K562 (cell line): Measurements from ENCODE around the gene COMMD1. TPM values are rescaled to one million over a fixed set of nuclear protein-coding genes. Genes with fewer than 3 reads are reported as not detected.

ENCODE experiments used
- BACH1 ChIP-seq: fragments of 200-800 bp; sonication (Bioruptor generic); IDR thresholded peaks from 2 replicates; pipeline ENCODE4 v1.6.1; 2016; ENCODE audit warnings: missing genetic modification characterization, missing compliant biosample characterization
- CEBPZ ChIP-seq: fragments of 150-350 bp; IDR thresholded peaks from 2 replicates; pipeline ENCODE4 v1.6.1; 2014; ENCODE audit warnings: low read depth, mild to moderate bottlenecking, low read length, borderline replicate concordance
- CHD2 ChIP-seq: IDR thresholded peaks from 2 replicates; pipeline ENCODE4 v1.6.1; 2011; ENCODE audit warnings: low read depth, low read length
- ELF4 ChIP-seq: fragments of 450-650 bp; formaldehyde crosslinking; IDR thresholded peaks from 2 replicates; pipeline ENCODE4 v1.4.0; 2022; ENCODE audit warnings: missing genetic modification characterization
- ESRRB ChIP-seq: fragments of 250-450 bp; sonication (Bioruptor Pico); IDR thresholded peaks from 2 replicates; pipeline ENCODE4 v1.5.0; 2020; ENCODE audit warnings: mild to moderate bottlenecking, moderate library complexity, borderline replicate concordance
- FOXA3 ChIP-seq, 2 experiments: fragments of 450-650 bp in 1 of 2; sonication (generic) in 1 of 2; formaldehyde crosslinking; IDR thresholded peaks in 1 of 2; conservative IDR thresholded peaks in 1 of 2; 2 replicates each; pipeline versions ENCODE4 v1.4.0 to v1.8.0; 2020 to 2022; ENCODE audit warnings: mild to moderate bottlenecking in 2 of 2, missing genetic modification reagents in 1 of 2
- FOXP1 ChIP-seq: sonication (generic); formaldehyde crosslinking; IDR thresholded peaks from 2 replicates; pipeline ENCODE4 v1.8.0; 2022; ENCODE audit warnings: mild to moderate bottlenecking, missing genetic modification reagents
- KAT7 ChIP-seq: sonication (generic); formaldehyde crosslinking; IDR thresholded peaks from 2 replicates; pipeline ENCODE4 v1.8.0; 2022; ENCODE audit warnings: missing genetic modification reagents, mild to moderate bottlenecking, borderline replicate concordance
- KHSRP ChIP-seq: fragments of 450-650 bp; IDR thresholded peaks from 2 replicates; pipeline ENCODE4 v1.6.1; 2017
- MYC ChIP-seq, 2 experiments: fragments of 250-450 bp in 1 of 2; sonication (Bioruptor Pico) in 1 of 2; IDR thresholded peaks; 2 replicates each; pipeline versions ENCODE4 v1.5.1 to v1.6.1; 2012 to 2021; ENCODE audit warnings: low read depth in 2 of 2, borderline replicate concordance in 1 of 2, improper control_type of control experiment in 1 of 2, low read length in 1 of 2, mild to moderate bottlenecking in 1 of 2, moderate library complexity in 1 of 2
- NCOA4 ChIP-seq: fragments of 450-650 bp; IDR thresholded peaks from 2 replicates; pipeline ENCODE4 v1.6.1; 2018; ENCODE audit warnings: mild to moderate bottlenecking; ENCODE audit not compliant: partially characterized antibody
- NFE2 ChIP-seq: IDR thresholded peaks from 2 replicates; pipeline ENCODE4 v1.6.1; 2014; ENCODE audit warnings: antibody characterized with exemption, low read depth
- PHF21A ChIP-seq: fragments of 450-650 bp; IDR thresholded peaks from 2 replicates; pipeline ENCODE4 v1.6.1; 2017; ENCODE audit warnings: low read depth, borderline replicate concordance
- PTRF ChIP-seq: fragments of 450-650 bp; IDR thresholded peaks from 2 replicates; pipeline ENCODE4 v1.6.1; 2016; ENCODE audit warnings: mild to moderate bottlenecking, missing genetic modification characterization, missing compliant biosample characterization
- RB1 ChIP-seq: fragments of 450-650 bp; IDR thresholded peaks from 2 replicates; pipeline ENCODE4 v1.6.1; 2017; ENCODE audit warnings: low read depth, mild to moderate bottlenecking
- RBBP5 ChIP-seq: fragments of 200-600 bp; sonication (generic); IDR thresholded peaks from 2 replicates; pipeline ENCODE4 v1.6.1; 2012; ENCODE audit warnings: borderline replicate concordance, mild to moderate bottlenecking, low read length, control low read depth, inconsistent platforms; ENCODE audit not compliant: insufficient read depth, poor library complexity, severe bottlenecking
- ZNF140 ChIP-seq: fragments of 250-450 bp; sonication (Bioruptor Pico); IDR thresholded peaks from 2 replicates; pipeline ENCODE4 v1.8.0; 2021; ENCODE audit warnings: moderate library complexity, mild to moderate bottlenecking, inconsistent platforms
- ZNF239 ChIP-seq: fragments of 250-450 bp; sonication (Bioruptor Pico); IDR thresholded peaks from 2 replicates; pipeline ENCODE4 v1.4.0; 2020; ENCODE audit warnings: mild to moderate bottlenecking
- ZNF282 ChIP-seq: sonication (generic); formaldehyde crosslinking; IDR thresholded peaks from 2 replicates; pipeline ENCODE4 v1.8.1; 2023; ENCODE audit warnings: missing genetic modification reagents
- ZNF561 ChIP-seq: fragments of 450-650 bp; formaldehyde crosslinking; conservative IDR thresholded peaks from 2 replicates; pipeline ENCODE4 v1.4.0; 2020; ENCODE audit warnings: mild to moderate bottlenecking, moderate library complexity
- ZSCAN32 ChIP-seq: fragments of 450-650 bp; formaldehyde crosslinking; IDR thresholded peaks from 2 replicates; pipeline ENCODE4 v1.4.0; 2020; ENCODE audit warnings: mild to moderate bottlenecking, moderate library complexity
- polyA plus RNA-seq, 8 experiments: library from polyadenylated mRNA; depleted of rRNA in 4 of 8; stranded (reverse) in 5 of 8; unstranded in 3 of 8; fragments of >200 nt; fragmentation: Nextera tagmentation in 2 of 8; fragmentation: Illumina TruSeq in 1 of 8; extraction: Ambion mirVana in 2 of 8; extraction: Trizol in 1 of 8; gene quantifications; 2 replicates each; pipeline versions ENCODE4 v1.2.1 to v1.2.3, GENCODE V29; 2011 to 2014; ENCODE audit warnings: inconsistent platforms in 1 of 8, missing spikeins in 1 of 8
- total RNA-seq, 7 experiments: library from RNA; depleted of rRNA in 6 of 7; stranded (reverse); fragments of >200 nt in 6 of 7; fragmentation: Illumina TruSeq in 2 of 7; extraction: Trizol in 2 of 7; gene quantifications; 2 replicates each; pipeline versions ENCODE4 v1.2.1 to v1.2.3, GENCODE V29; 2011 to 2021; ENCODE audit warnings: low replicate concordance in 1 of 7
- TF ChIP-seq, protein P1 (sequence below), 2 experiments: fragments of 450-650 bp; IDR thresholded peaks; 2 replicates each; pipeline ENCODE4 v1.6.1; 2016
- TF ChIP-seq, protein P2 (sequence below): IDR thresholded peaks from 2 replicates; pipeline ENCODE4 v1.6.1; 2011; ENCODE audit not compliant: insufficient read length; ENCODE audit errors: extremely low read depth

The COMMD1 gene
- total and polyA plus RNA-seq, 9 of the 15 experiments (the other 6 are each of a cell fraction or from before 2014, with no cell fraction given) = 14.4 to 77.0 (median 21.4) TPM

GRCh38 chr2:61888267-61889055 is 17.0 kb upstream of the COMMD1 start, which contains the start of gene CCT4 (continued):
- no peak for TF ChIP-seq CEBPZ
- peak; percentile 97 for TF ChIP-seq NFE2
- TF ChIP-seq KAT7 = 0 out of 2 replicates have a peak, but pooled peaks have one; percentile 90
- TF ChIP-seq PTRF = no peak
- TF ChIP-seq NCOA4 = peak; percentile 59
- no peak for TF ChIP-seq ZNF140 (CRISPR knock-in tag)
- TF ChIP-seq FOXA3 (CRISPR knock-in tag; conservative IDR thresholded peaks at IDR 0.05 in 1 of 2, IDR thresholded peaks at IDR 0.05 in 1 of 2) = no peak
- TF ChIP-seq ZNF239 (CRISPR knock-in tag) = no peak
- TF ChIP-seq, protein P1, sequence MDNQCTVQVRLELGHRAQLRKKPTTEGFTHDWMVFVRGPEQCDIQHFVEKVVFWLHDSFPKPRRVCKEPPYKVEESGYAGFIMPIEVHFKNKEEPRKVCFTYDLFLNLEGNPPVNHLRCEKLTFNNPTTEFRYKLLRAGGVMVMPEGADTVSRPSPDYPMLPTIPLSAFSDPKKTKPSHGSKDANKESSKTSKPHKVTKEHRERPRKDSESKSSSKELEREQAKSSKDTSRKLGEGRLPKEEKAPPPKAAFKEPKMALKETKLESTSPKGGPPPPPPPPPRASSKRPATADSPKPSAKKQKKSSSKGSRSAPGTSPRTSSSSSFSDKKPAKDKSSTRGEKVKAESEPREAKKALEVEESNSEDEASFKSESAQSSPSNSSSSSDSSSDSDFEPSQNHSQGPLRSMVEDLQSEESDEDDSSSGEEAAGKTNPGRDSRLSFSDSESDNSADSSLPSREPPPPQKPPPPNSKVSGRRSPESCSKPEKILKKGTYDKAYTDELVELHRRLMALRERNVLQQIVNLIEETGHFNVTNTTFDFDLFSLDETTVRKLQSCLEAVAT (IDR thresholded peaks at IDR 0.05) = peak in 1 of 2 experiments; percentile 44; a peak in 3 of 4 replicates
- no peak for TF ChIP-seq CHD2
- TF ChIP-seq ESRRB (CRISPR knock-in tag) = no peak
- TF ChIP-seq MYC (IDR thresholded peaks at IDR 0.05; ENCODE audit: low read depth, low read length) = peak; percentile 98
- peak; percentile 95 for TF ChIP-seq MYC (CRISPR knock-in tag; IDR thresholded peaks at IDR 0.05; ENCODE audit: borderline replicate concordance, low read depth)
- no peak for TF ChIP-seq ELF4 (CRISPR knock-in tag)
- peak; percentile 100 for TF ChIP-seq RBBP5
- 0 out of 2 replicates have a peak, but pooled peaks have one; percentile 43 for TF ChIP-seq PHF21A
- TF ChIP-seq KHSRP = peak; percentile 80
- TF ChIP-seq BACH1 (tag) = peak; percentile 98
- TF ChIP-seq, protein P2, sequence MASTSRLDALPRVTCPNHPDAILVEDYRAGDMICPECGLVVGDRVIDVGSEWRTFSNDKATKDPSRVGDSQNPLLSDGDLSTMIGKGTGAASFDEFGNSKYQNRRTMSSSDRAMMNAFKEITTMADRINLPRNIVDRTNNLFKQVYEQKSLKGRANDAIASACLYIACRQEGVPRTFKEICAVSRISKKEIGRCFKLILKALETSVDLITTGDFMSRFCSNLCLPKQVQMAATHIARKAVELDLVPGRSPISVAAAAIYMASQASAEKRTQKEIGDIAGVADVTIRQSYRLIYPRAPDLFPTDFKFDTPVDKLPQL = peak; percentile 56
- TF ChIP-seq ZNF561 (CRISPR knock-in tag) = no peak
- TF ChIP-seq ZNF282 (CRISPR knock-in tag) = 0 out of 2 replicates have a peak, but pooled peaks have one; percentile 47
- TF ChIP-seq FOXP1 = peak; percentile 68; the same call in 1 of the 2 replicates
- peak; percentile 97 for TF ChIP-seq RB1
- peak; percentile 46; the same call in 1 of the 2 replicates for TF ChIP-seq ZSCAN32 (CRISPR knock-in tag)
